SU-DHL-6 (cell line): ENCODE results near the gene CAPN14.

Source experiments
- H2AFZ ChIP-seq: fragments of 200-600 bp; sonication (generic); 2 replicates; pipeline ENCODE4 v1.6.1; 2014; ENCODE audit warnings: low read depth, mild to moderate bottlenecking, moderate library complexity, mixed read lengths, antibody characterized with exemption, low read length; ENCODE audit not compliant: severe bottlenecking
- H3F3A ChIP-seq: fragments of 200-600 bp; shearing (Covaris generic); 2 replicates; pipeline ENCODE4 v1.6.0; 2016; ENCODE audit warnings: antibody characterized with exemption, mild to moderate bottlenecking; ENCODE audit not compliant: insufficient read depth
- H3K27ac ChIP-seq: fragments of 200-600 bp; sonication (generic); 2 replicates; pipeline ENCODE4 v1.5.1; 2016; ENCODE audit warnings: low read depth, mild to moderate bottlenecking, low read length, moderate library complexity, mixed read lengths
- H3K27me3 ChIP-seq: fragments of 200-600 bp; sonication (generic), shearing (Covaris generic); 2 replicates; pipeline ENCODE4 v1.6.0; 2014; ENCODE audit warnings: mild to moderate bottlenecking, low read length
- H3K36me3 ChIP-seq: fragments of 200-600 bp; sonication (generic); 2 replicates; pipeline ENCODE4 v1.6.1; 2014; ENCODE audit warnings: mild to moderate bottlenecking, low read length, mixed read lengths
- H3K4me2 ChIP-seq: fragments of 300-600, 200-600 bp; shearing (Covaris generic), sonication (generic); 2 replicates; pipeline ENCODE4 v1.6.0; 2014; ENCODE audit warnings: low read length, low read depth, mild to moderate bottlenecking; ENCODE audit not compliant: poor library complexity, severe bottlenecking
- H3K4me3 ChIP-seq: fragments of 200-600 bp; sonication (generic); 2 replicates; pipeline ENCODE4 v1.5.1; 2014; ENCODE audit warnings: antibody characterized with exemption, low read length, mild to moderate bottlenecking, mixed read lengths; ENCODE audit not compliant: insufficient read depth, poor library complexity, severe bottlenecking
- H3K79me2 ChIP-seq: fragments of 200-600 bp; sonication (generic); 2 replicates; pipeline ENCODE4 v1.6.1; 2014; ENCODE audit warnings: mild to moderate bottlenecking, low read length, moderate library complexity; ENCODE audit not compliant: insufficient read depth
- H3K9ac ChIP-seq: fragments of 200-600 bp; sonication (generic); 2 replicates; pipeline ENCODE4 v1.7.0; 2014; ENCODE audit warnings: mild to moderate bottlenecking, low read length
- H3K9me2 ChIP-seq: fragments of 200-600 bp; sonication (generic); replicated peaks from 2 replicates; pipeline ENCODE4 v1.6.1; 2014; ENCODE audit warnings: low read length; ENCODE audit not compliant: insufficient read depth
- H3K9me3 ChIP-seq: fragments of 200-600 bp; sonication (generic); 2 replicates; pipeline ENCODE4 v1.6.1; 2014; ENCODE audit warnings: low read length, mixed read lengths; ENCODE audit not compliant: insufficient read depth
- H4K20me1 ChIP-seq: fragments of 200-600 bp; sonication (generic); 2 replicates; pipeline ENCODE4 v1.6.1; 2014; ENCODE audit warnings: low read depth, mild to moderate bottlenecking, antibody characterized with exemption, low read length, moderate library complexity, mixed read lengths
- CTCF ChIP-seq: fragments of 200-600 bp; sonication (generic); IDR thresholded peaks from one replicate; pipeline ENCODE4 v1.5.1; 2017; ENCODE audit warnings: antibody characterized with exemption, mild to moderate bottlenecking, low read length, moderate library complexity; ENCODE audit not compliant: insufficient read depth, poor library complexity, severe bottlenecking
- EZH2phosphoT487 ChIP-seq: fragments of 200-600 bp; sonication (generic), shearing (Covaris generic); conservative IDR thresholded peaks from 2 replicates; pipeline ENCODE4 v1.6.1; 2018; ENCODE audit warnings: mild to moderate bottlenecking, antibody characterized with exemption, low read length, moderate library complexity, mixed read lengths

Gene CAPN14

GRCh38 chr2:31223749-31224148 is 6.4 kb upstream of the CAPN14 start:
- no peak overlapping the region for H3K9ac ChIP-seq
- H3K4me2 ChIP-seq: no peak overlapping the region
- no peak overlapping the region for H3K27ac ChIP-seq
- H3F3A ChIP-seq: no peaks in the 10 kb centered on the region
- no peaks in the 10 kb centered on the region for H3K9me3 ChIP-seq
- H3K36me3 ChIP-seq: no peaks in the 10 kb centered on the region
- H3K4me3 ChIP-seq: no peak overlapping the region
- H4K20me1 ChIP-seq: no peaks in the 10 kb centered on the region
- no peak for TF ChIP-seq CTCF
- no peak for TF ChIP-seq EZH2phosphoT487
- H2AFZ ChIP-seq: no peak overlapping the region
- no peaks in the 10 kb centered on the region for H3K9me2 ChIP-seq
- no peaks in the 10 kb centered on the region for H3K27me3 ChIP-seq
- no peaks in the 10 kb centered on the region for H3K79me2 ChIP-seq

- Histone ChIP-seq H3K27me3 (no peaks in the 10 kb centered on the region), H3K9ac (no peak overlapping the region)
These were observed 5.7 kb upstream of the CAPN14 start for GRCh38 chr2:31223026-31223425.

GRCh38 chr2:31222071-31222470 is 4.8 kb upstream of the CAPN14 start:
- Histone ChIP-seq H3K79me2 (no peaks in the 10 kb centered on the region), H3K9me3 (no peaks in the 10 kb centered on the region), H3K9me2 (no peaks in the 10 kb centered on the region), H3K27ac (no peak overlapping the region), H4K20me1 (no peaks in the 10 kb centered on the region), H3F3A (no peaks in the 10 kb centered on the region), H2AFZ (no peak overlapping the region), H3K4me2 (no peak overlapping the region), H3K4me3 (no peak overlapping the region), H3K27me3 (no peaks in the 10 kb centered on the region), H3K9ac (no peak overlapping the region), H3K36me3 (no peaks in the 10 kb centered on the region)
- TF ChIP-seq CTCF (no peak), EZH2phosphoT487 (no peak)

More at GRCh38 chr2:31223026-31223425, 5.7 kb upstream of the CAPN14 start:
- Histone ChIP-seq H3K4me3 (no peak overlapping the region), H3K36me3 (no peaks in the 10 kb centered on the region), H3K9me3 (no peaks in the 10 kb centered on the region), H2AFZ (no peak overlapping the region), H3K27ac (no peak overlapping the region), H3K9me2 (no peaks in the 10 kb centered on the region), H3K4me2 (no peak overlapping the region), H3K79me2 (no peaks in the 10 kb centered on the region), H4K20me1 (no peaks in the 10 kb centered on the region), H3F3A (no peaks in the 10 kb centered on the region)
- no peak for TF ChIP-seq CTCF

- H3K9ac ChIP-seq: no peak overlapping the region
- no peaks in the 10 kb centered on the region for H3F3A ChIP-seq
- no peaks in the 10 kb centered on the region for H4K20me1 ChIP-seq
- no peak overlapping the region for H3K4me2 ChIP-seq
- TF ChIP-seq CTCF: no peak
- no peak for TF ChIP-seq EZH2phosphoT487
- no peaks in the 10 kb centered on the region for H3K9me2 ChIP-seq
- no peaks in the 10 kb centered on the region for H3K36me3 ChIP-seq
- H3K27me3 ChIP-seq: no peaks in the 10 kb centered on the region
- no peaks in the 10 kb centered on the region for H3K79me2 ChIP-seq
- H3K4me3 ChIP-seq: no peak overlapping the region
- no peak overlapping the region for H3K27ac ChIP-seq
- no peak overlapping the region for H2AFZ ChIP-seq
- no peaks in the 10 kb centered on the region for H3K9me3 ChIP-seq
These were observed 4.2 kb upstream of the CAPN14 start for GRCh38 chr2:31221544-31221943.
